Measurements from ENCODE around the gene ATG13.
"Not testable (repeated sequence)": the region's sequence is repeated elsewhere in the genome, so short reads cannot be mapped to it uniquely, and the experiment has no call there.

Gene ATG13

GRCh38 chr11:46583513-46583912 lies 33.8 kb upstream of the ATG13 start:
- not testable (repeated sequence) for H3K27me3 ChIP-seq (ENCODE audit: insufficient read depth, low read length, poor library complexity); DNase-seq; H2BK5ac ChIP-seq (ENCODE audit: low read length); H3K4me2 ChIP-seq (ENCODE audit: low read length); H3K79me1 ChIP-seq (ENCODE audit: low read length); H2AK5ac ChIP-seq (ENCODE audit: low read length); H3K4me3 ChIP-seq (ENCODE audit: low read length); H3K56ac ChIP-seq (ENCODE audit: low read length); H3K23ac ChIP-seq (ENCODE audit: low read length); H2BK15ac ChIP-seq (replicated peaks; ENCODE audit: low read depth); H4K5ac ChIP-seq (ENCODE audit: low read length); H3K4ac ChIP-seq (ENCODE audit: low read depth, low read length); H3K27ac ChIP-seq (ENCODE audit: low read depth, low read length); H2BK120ac ChIP-seq (ENCODE audit: low read depth, low read length); H3K4me1 ChIP-seq (ENCODE audit: control insufficient read depth, low read depth, low read length); H3K36me3 ChIP-seq (ENCODE audit: control insufficient read depth, insufficient read depth, low read length); H4K8ac ChIP-seq (ENCODE audit: low read depth, low read length); H3K18ac ChIP-seq (ENCODE audit: low read length); H3K9ac ChIP-seq (ENCODE audit: low read length)
- H3K79me2 ChIP-seq (ENCODE audit: control insufficient read depth, insufficient read depth, low read length) = peaks cover 30% of the 10 kb centered on the region
- no CpG with 5 or more reads among the region's 1 CpG for WGBS (ENCODE audit: extremely low coverage, insufficient coverage, low lambda C conversion rate)

- Histone ChIP-seq H4K8ac (ENCODE audit: low read depth, low read length) (no peak overlapping the region), H3K27ac (ENCODE audit: low read depth, low read length) (no peak overlapping the region), H3K18ac (ENCODE audit: low read length) (no peak overlapping the region), H2AK5ac (ENCODE audit: low read length) (no peak overlapping the region), H3K9ac (ENCODE audit: low read length) (no peak overlapping the region), H3K36me3 (ENCODE audit: control insufficient read depth, insufficient read depth, low read length) (no peaks in the 10 kb centered on the region), H3K79me1 (ENCODE audit: low read length) (peaks cover 2% of the 10 kb centered on the region), H3K23ac (ENCODE audit: low read length) (no peak overlapping the region), H4K5ac (ENCODE audit: low read length) (no peak overlapping the region), H3K79me2 (ENCODE audit: control insufficient read depth, insufficient read depth, low read length) (peaks cover 44% of the 10 kb centered on the region), H3K4me3 (ENCODE audit: low read length) (no peak overlapping the region), H2BK5ac (ENCODE audit: low read length) (no peak overlapping the region), H3K27me3 (ENCODE audit: insufficient read depth, low read length, poor library complexity) (no peaks in the 10 kb centered on the region), H3K4me1 (ENCODE audit: control insufficient read depth, low read depth, low read length) (peaks cover 2% of the 10 kb centered on the region), H2BK120ac (ENCODE audit: low read depth, low read length) (no peak overlapping the region), H3K56ac (ENCODE audit: low read length) (no peak overlapping the region), H3K4ac (ENCODE audit: low read depth, low read length) (no peak overlapping the region), H3K4me2 (ENCODE audit: low read length) (no peak overlapping the region), H2BK15ac (replicated peaks; ENCODE audit: low read depth) (no peak overlapping the region)
- no CpG with 5 or more reads among the region's 5 CpGs for WGBS (ENCODE audit: extremely low coverage, insufficient coverage, low lambda C conversion rate)
- no peak for DNase-seq
These were observed 29.2 kb upstream of the ATG13 start for GRCh38 chr11:46588131-46588530.

GRCh38 chr11:46588915-46589314 lies 28.4 kb upstream of the ATG13 start:
- Histone ChIP-seq H3K23ac (ENCODE audit: low read length) (no peak overlapping the region), H2AK5ac (ENCODE audit: low read length) (no peak overlapping the region), H3K79me2 (ENCODE audit: control insufficient read depth, insufficient read depth, low read length) (peaks cover 50% of the 10 kb centered on the region), H3K4me1 (ENCODE audit: control insufficient read depth, low read depth, low read length) (peaks cover 2% of the 10 kb centered on the region), H3K27me3 (ENCODE audit: insufficient read depth, low read length, poor library complexity) (no peaks in the 10 kb centered on the region), H2BK15ac (replicated peaks; ENCODE audit: low read depth) (no peak overlapping the region), H3K4me3 (ENCODE audit: low read length) (no peak overlapping the region), H4K5ac (ENCODE audit: low read length) (no peak overlapping the region), H3K18ac (ENCODE audit: low read length) (no peak overlapping the region), H3K9ac (ENCODE audit: low read length) (no peak overlapping the region), H3K36me3 (ENCODE audit: control insufficient read depth, insufficient read depth, low read length) (no peaks in the 10 kb centered on the region), H3K79me1 (ENCODE audit: low read length) (peaks cover 4% of the 10 kb centered on the region), H2BK120ac (ENCODE audit: low read depth, low read length) (no peak overlapping the region), H3K4ac (ENCODE audit: low read depth, low read length) (no peak overlapping the region), H3K4me2 (ENCODE audit: low read length) (no peak overlapping the region), H3K56ac (ENCODE audit: low read length) (no peak overlapping the region), H3K27ac (ENCODE audit: low read depth, low read length) (no peak overlapping the region), H4K8ac (ENCODE audit: low read depth, low read length) (no peak overlapping the region), H2BK5ac (ENCODE audit: low read length) (no peak overlapping the region)
- DNase-seq = no peak

GRCh38 chr11:46590740-46591605 lies 26.4 kb upstream of the ATG13 start:
- Histone ChIP-seq H3K27me3 (ENCODE audit: insufficient read depth, low read length, poor library complexity) (no peaks in the 10 kb centered on the region), H3K27ac (ENCODE audit: low read depth, low read length) (no peak overlapping the region), H3K79me2 (ENCODE audit: control insufficient read depth, insufficient read depth, low read length) (peaks cover 47% of the 10 kb centered on the region), H3K56ac (ENCODE audit: low read length) (no peak overlapping the region), H2BK15ac (replicated peaks; ENCODE audit: low read depth) (no peak overlapping the region), H3K79me1 (ENCODE audit: low read length) (peaks cover 4% of the 10 kb centered on the region), H3K4me2 (ENCODE audit: low read length) (no peak overlapping the region), H2BK120ac (ENCODE audit: low read depth, low read length) (no peak overlapping the region), H3K9ac (ENCODE audit: low read length) (no peak overlapping the region), H3K4ac (ENCODE audit: low read depth, low read length) (no peak overlapping the region), H3K23ac (ENCODE audit: low read length) (no peak overlapping the region), H3K4me1 (ENCODE audit: control insufficient read depth, low read depth, low read length) (peaks cover 2% of the 10 kb centered on the region), H3K36me3 (ENCODE audit: control insufficient read depth, insufficient read depth, low read length) (no peaks in the 10 kb centered on the region), H4K5ac (ENCODE audit: low read length) (no peak overlapping the region), H3K18ac (ENCODE audit: low read length) (no peak overlapping the region), H4K8ac (ENCODE audit: low read depth, low read length) (no peak overlapping the region), H3K4me3 (ENCODE audit: low read length) (no peak overlapping the region), H2AK5ac (ENCODE audit: low read length) (no peak overlapping the region), H2BK5ac (ENCODE audit: low read length) (no peak overlapping the region)
- DNase-seq = no peak
- WGBS (ENCODE audit: extremely low coverage, insufficient coverage, low lambda C conversion rate) = no CpG with 5 or more reads among the region's 11 CpGs

- Histone ChIP-seq H3K4me2 (ENCODE audit: low read length) (peak within 1 kb of the TSS; percentile 99), H3K4me3 (ENCODE audit: low read length) (peak within 1 kb of the TSS; percentile 85), H2BK15ac (replicated peaks; ENCODE audit: low read depth) (no peak within 1 kb of the TSS), H2BK5ac (ENCODE audit: low read length) (no peak within 1 kb of the TSS), H4K5ac (ENCODE audit: low read length) (peak within 1 kb of the TSS; percentile 9), H2BK120ac (ENCODE audit: low read depth, low read length) (no peak within 1 kb of the TSS), H3K27ac (ENCODE audit: low read depth, low read length) (peak within 1 kb of the TSS; percentile 63), H3K79me2 (ENCODE audit: control insufficient read depth, insufficient read depth, low read length) (peaks cover 39% of the 10 kb centered on the region), H3K4me1 (ENCODE audit: control insufficient read depth, low read depth, low read length) (peaks cover 2% of the 10 kb centered on the region), H3K27me3 (ENCODE audit: insufficient read depth, low read length, poor library complexity) (no peaks in the 10 kb centered on the region), H3K4ac (ENCODE audit: low read depth, low read length) (no peak within 1 kb of the TSS), H2AK5ac (ENCODE audit: low read length) (no peak within 1 kb of the TSS), H4K8ac (ENCODE audit: low read depth, low read length) (no peak within 1 kb of the TSS), H3K18ac (ENCODE audit: low read length) (peak within 1 kb of the TSS; percentile 57), H3K23ac (ENCODE audit: low read length) (no peak within 1 kb of the TSS), H3K56ac (ENCODE audit: low read length) (peak within 1 kb of the TSS; percentile 92), H3K9ac (ENCODE audit: low read length) (peak within 1 kb of the TSS; percentile 95), H3K36me3 (ENCODE audit: control insufficient read depth, insufficient read depth, low read length) (no peaks in the 10 kb centered on the region), H3K79me1 (ENCODE audit: low read length) (peaks cover 4% of the 10 kb centered on the region)
- WGBS (ENCODE audit: extremely low coverage, insufficient coverage, low lambda C conversion rate) = no CpG with 5 or more reads among the region's 54 CpGs
- peak; percentile 97 for DNase-seq
These were observed 23.6 kb upstream of the ATG13 start, which contains the start of gene AMBRA1 for GRCh38 chr11:46593550-46594373. AMBRA1 (minus strand) TSS chr11:46594023; CDS start chr11:46548380, 45,643 bp downstream.

All from mesendoderm (in vitro differentiated cells).